Gastroesophageal sphincter (tissue), 3 donors: Measurements from ENCODE around the gene SLC35E4.

Experiments used
- CTCF ChIP-seq, 4 experiments: fragments of 200-600 bp in 2 of 4; fragments of 450-650 bp in 2 of 4; sonication (generic) in 1 of 4; IDR thresholded peaks; one replicate each; pipeline ENCODE4 v1.5.1; 2017 to 2019; ENCODE audit warnings: antibody characterized with exemption in 4 of 4, mild to moderate bottlenecking in 2 of 4, moderate library complexity in 2 of 4
- POLR2A ChIP-seq, 2 donors: fragments of 450-650 bp; IDR thresholded peaks; one replicate each; pipeline ENCODE4 v1.6.1; 2017; ENCODE audit warnings: antibody characterized with exemption in 2 of 2, mild to moderate bottlenecking in 2 of 2, moderate library complexity in 1 of 2

- no peak for TF ChIP-seq CTCF (IDR thresholded peaks at IDR 0.05)
- no peak for TF ChIP-seq POLR2A (IDR thresholded peaks at IDR 0.05)
Observed at GRCh38 chr22:30687358-30687757, 51.8 kb downstream of the SLC35E4 start.
